HG03469 (cell line): ENCODE measurements around the gene PRKCZ.

ENCODE experiments used
- ATAC-seq: cut with Tn5 transposase; IDR thresholded peaks from one replicate; pipeline ENCODE4 v1.9.1; 2021; ENCODE audit warnings: mild to moderate bottlenecking, moderate library complexity, moderate number of reproducible peaks; ENCODE audit not compliant: unreplicated experiment

PRKCZ gene

DNA sequence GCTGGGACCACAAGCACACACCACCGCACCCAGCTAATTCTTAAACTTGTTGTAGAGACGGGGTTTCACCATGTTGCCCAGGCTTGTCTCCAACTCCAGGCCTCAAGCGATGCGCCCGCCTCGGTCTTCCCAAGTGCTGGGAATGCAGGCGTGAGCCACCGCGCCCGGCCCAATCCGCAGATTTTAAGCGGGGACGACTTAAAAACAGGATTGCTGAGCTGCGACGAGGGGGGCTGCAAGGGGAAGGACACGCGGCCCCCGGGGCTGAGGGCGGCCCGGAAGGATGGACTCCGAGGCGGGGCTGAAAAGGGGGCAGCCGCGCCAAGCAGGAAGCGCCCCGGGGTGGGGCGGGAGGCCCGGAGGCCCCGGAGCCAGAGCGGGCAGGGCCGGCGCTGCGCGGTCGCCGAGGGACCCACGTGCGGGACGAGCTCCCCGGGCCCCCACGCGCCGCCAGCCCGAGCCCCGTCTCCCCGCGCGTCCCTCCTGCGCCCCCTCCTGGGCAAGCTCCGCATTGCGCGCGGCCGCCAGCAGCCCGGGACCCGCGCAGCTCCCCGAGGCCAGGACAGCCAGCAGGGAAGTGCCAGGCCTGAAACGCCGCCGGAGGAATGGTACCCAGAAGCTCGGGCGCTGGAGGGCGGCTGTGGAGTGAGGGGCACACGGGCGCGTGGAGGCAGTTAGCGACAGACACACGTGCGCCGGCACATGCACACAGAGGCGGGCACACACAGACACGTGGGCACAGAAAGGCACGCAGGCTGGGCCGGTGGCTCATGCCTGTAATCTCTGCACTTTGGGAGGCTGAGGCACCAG, 5.5 kb upstream of the PRKCZ start:
- ATAC-seq = no peak

DNA sequence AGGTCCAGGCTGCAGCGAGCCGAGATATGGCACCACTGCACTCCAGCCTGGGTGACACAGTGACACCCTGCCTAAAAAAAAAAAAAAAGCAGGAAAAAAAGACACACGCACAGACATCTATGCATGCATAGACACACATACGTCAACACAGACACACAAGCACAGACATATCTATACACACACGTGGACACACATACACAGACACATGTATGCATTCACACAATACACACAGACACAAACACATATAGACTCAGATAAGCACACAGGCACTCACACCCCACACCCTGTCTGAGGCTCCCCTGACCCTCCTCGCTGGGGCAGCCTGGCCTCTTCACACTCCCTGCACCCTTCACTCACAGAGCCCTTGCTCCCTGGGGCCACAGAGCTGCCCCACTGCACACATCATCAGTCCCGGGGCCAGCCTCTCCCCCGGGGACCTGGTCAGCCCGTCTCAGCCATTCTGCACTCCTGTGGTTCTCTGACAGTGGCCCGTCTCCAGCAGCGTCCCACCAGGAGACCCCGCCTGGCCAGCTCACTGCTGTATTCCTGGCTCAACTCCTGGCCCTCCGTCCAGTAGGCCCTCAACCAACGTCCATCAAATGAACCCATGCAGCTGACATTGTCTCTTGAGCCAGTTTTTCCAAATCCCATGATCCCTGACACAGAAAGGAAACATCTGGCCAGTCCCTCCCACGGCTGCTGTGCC, 4.6 kb upstream of the PRKCZ start:
- ATAC-seq = no peak

GRCh38 chr1:2046174-2046917, 3.9 kb upstream of the PRKCZ start:
- no peak for ATAC-seq

GRCh38 chr1:2046953-2047748, 3.1 kb upstream of the PRKCZ start:
- ATAC-seq = no peak

GRCh38 chr1:2047749-2048729, 2.2 kb upstream of the PRKCZ start:
- no peak for ATAC-seq

DNA sequence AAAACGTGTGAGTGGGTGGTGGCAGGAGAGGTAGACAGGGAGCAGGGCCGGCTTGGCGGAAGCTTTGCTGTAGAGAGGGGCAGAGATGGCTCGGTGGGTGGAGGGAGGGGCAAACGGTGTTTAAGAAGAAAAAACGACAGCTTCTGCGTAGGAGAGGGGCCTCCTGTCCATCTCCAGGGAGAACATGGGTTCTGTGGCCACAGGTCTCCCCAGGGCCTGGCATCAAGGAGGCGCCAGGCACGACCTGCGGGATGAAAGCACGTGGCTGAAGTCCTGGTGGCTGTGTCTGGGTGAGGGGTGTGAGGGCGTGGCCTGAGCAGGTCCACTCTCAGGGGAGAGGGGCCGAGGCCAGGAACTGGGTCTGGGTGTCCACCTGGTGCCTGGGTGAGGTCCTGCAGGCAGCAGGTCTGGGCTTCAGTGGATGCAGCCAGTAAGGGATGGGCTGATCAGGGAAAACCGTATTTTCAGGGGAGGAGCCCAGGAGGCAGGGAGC, 940 bp upstream of the PRKCZ start:
- ATAC-seq = no peak

DNA sequence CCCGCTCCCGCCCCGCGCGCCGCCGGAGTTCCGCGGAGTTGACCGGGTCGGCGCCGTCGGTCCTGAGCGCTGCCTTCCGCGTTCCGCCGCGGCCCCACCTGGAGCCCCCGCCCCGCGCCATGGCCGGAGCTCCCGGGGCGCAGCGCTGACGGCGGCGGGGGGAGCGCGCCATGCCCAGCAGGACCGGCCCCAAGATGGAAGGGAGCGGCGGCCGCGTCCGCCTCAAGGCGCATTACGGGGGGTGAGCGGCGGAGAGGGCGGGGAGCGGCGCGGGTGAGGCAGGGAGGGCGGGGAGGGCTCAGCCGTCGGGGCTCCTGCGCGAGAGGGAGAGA, 216 bp downstream of the PRKCZ start:
- no peak for ATAC-seq

GRCh38 chr1:2050793-2051682, 827 bp downstream of the PRKCZ start:
- no peak for ATAC-seq

- no peak for ATAC-seq
Measured at GRCh38 chr1:2052054-2052679, 2.0 kb downstream of the PRKCZ start.

- no peak for ATAC-seq
Measured at GRCh38 chr1:2052756-2053155, 2.5 kb downstream of the PRKCZ start.

- ATAC-seq = no peak
Measured at GRCh38 chr1:2053217-2053616, 3.0 kb downstream of the PRKCZ start.

- ATAC-seq = no peak
Measured at GRCh38 chr1:2053784-2054376, 3.7 kb downstream of the PRKCZ start.

- ATAC-seq = no peak
Measured at GRCh38 chr1:2054560-2054959, 4.3 kb downstream of the PRKCZ start.

GRCh38 chr1:2055911-2056575, 5.8 kb downstream of the PRKCZ start:
- no peak for ATAC-seq

DNA sequence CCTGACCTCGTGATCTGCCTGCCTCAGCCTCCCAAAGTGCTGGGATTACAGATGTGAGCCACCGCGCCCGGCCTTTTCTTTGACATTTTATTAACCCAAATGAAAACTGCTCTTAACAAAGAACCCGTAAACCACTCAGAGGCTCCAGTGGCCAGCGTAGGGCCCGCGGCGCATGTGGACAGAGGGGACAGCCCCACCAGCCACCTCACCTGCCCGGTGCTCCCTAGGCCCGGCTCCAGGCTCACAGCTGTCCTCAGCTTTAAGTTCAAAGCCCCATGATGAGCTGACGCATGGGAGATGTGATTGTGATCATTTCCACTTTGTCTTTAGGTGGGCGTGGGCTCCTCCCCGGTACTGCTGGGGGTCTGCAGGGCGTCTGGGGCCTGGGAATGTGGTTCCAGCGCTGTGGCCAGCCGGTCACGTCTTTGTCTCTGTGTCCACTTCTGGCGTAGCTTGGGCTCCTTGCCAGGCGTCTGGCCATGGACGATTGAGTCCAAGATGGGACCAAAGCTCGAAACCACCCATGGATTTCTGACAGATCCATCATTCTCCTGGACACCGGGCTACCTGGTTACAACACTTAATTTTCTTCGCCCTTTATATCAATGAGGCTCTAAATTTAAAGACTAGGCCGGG, 6.9 kb downstream of the PRKCZ start:
- no peak for ATAC-seq

DNA sequence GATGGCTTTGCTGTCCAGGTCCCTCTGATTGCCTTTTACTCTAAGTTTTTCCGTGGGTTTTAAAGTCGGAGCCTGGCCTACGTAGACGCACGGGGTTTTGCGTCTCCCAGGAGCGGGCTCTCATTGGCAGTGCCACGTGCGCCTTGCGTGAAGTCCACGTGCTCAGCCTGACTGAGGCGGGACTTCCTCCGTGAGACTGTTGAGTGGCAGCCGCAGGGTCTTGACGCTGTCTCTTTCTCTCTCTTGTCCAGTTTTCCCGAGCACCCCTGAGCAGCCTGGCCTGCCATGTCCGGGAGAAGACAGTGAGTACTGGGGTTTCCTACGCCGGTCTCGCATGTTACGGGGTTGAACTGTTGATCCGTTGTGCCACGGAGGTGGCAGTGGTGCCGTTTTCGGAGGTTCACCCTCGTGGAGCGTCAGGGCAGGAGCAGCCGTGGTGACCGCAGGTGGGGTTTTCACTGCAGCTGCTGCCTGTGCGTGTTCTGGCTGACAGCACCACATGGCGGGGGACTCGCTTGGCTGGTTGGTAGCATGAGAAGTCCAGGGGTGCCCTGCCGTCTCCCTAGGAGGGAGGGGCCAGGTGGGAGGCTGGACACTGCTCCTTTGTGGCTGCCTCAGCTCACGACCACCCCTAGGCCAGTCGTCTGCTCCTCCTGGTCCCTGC, 9.2 kb downstream of the PRKCZ start:
- no peak for ATAC-seq
